HepG2 (cell line): ENCODE data around the gene GSX1. TPM values are rescaled to one million over a fixed set of nuclear protein-coding genes. Genes with fewer than 3 reads are reported as not detected.
"Not testable (repeated sequence)": the region's sequence is repeated elsewhere in the genome, so short reads cannot be mapped to it uniquely, and the experiment has no call there.

ENCODE experiments used
- ATAC-seq: fragments of 200-7000 bp; cut with Tn5 transposase; 3 replicates; pipeline ENCODE4 v1.9.1; 2020; ENCODE audit warnings: mild to moderate bottlenecking, moderate library complexity
- BruUV-seq: library from RNA; stranded (reverse); fragments of 400-500 nt; replicated peaks from 2 replicates; lab custom pipeline; 2021; lab: Mats Ljungman, UMichigan
- CTCF ChIA-PET: fragments of 300-600 bp; formaldehyde crosslinking; extraction: SDS; loops from one replicate; lab custom pipeline; 2021; ENCODE audit warnings: low total read pairs, inconsistent platforms, low intra/inter-chr PET ratio; lab: Yijun Ruan, JAX
- POLR2A ChIA-PET: fragments of 350-600 bp; sonication (Branson Sonifier 250); formaldehyde crosslinking; loops from one replicate; lab custom pipeline; 2020; ENCODE audit warnings: antibody characterized with exemption, inconsistent platforms; lab: Yijun Ruan, JAX
- DNase-seq: peaks from one replicate; pipeline ENCODE4 v3.0.0-alpha.2; 2015; ENCODE audit warnings: low spot score
- FAIRE-seq: peaks from 3 replicates; lab custom pipeline; 2011; peaks lifted over from hg19 to GRCh38; lab: Jason Lieb, UNC
- H2AFZ ChIP-seq: one replicate; pipeline ENCODE4 v1.6.1; 2011; ENCODE audit warnings: low read length, inconsistent platforms
- H3K27ac ChIP-seq: fragments of 300-600 bp; 3 replicates; pipeline ENCODE4 v1.8.0; 2011; ENCODE audit warnings: mixed run types, mild to moderate bottlenecking, mixed read lengths, low read length, inconsistent platforms; ENCODE audit not compliant: insufficient read depth; ENCODE audit errors: extremely low read length
- H3K27me3 ChIP-seq, 2 experiments: fragments of 200-600 bp in 1 of 2; 2 replicates in 1 of 2; 3 replicates in 1 of 2; pipeline versions ENCODE4 v1.6.0 to v1.8.0; 2011; ENCODE audit warnings: low read length in 2 of 2, mild to moderate bottlenecking in 2 of 2, moderate library complexity in 2 of 2, inconsistent platforms in 1 of 2; ENCODE audit not compliant: insufficient read depth in 2 of 2, control insufficient read depth in 1 of 2
- H3K36me3 ChIP-seq, 2 experiments: fragments of 200-600 bp in 1 of 2; replicated peaks in 1 of 2; 2 replicates in 1 of 2; 3 replicates in 1 of 2; pipeline versions ENCODE4 v1.5.1 to v1.8.0; 2011; ENCODE audit warnings: low read length in 2 of 2, inconsistent platforms in 1 of 2; ENCODE audit not compliant: insufficient read depth in 2 of 2, control insufficient read depth in 1 of 2
- H3K4me1 ChIP-seq: 2 replicates; pipeline ENCODE4 v1.5.1; 2012; ENCODE audit warnings: low read length, inconsistent platforms; ENCODE audit not compliant: insufficient read depth
- H3K4me2 ChIP-seq: 2 replicates; pipeline ENCODE4 v1.6.0; 2011; ENCODE audit warnings: low read depth, low read length, inconsistent platforms
- H3K4me3 ChIP-seq, 3 experiments: fragments of 200-600 bp in 1 of 3; sonication (generic), shearing (Covaris generic) in 1 of 3; replicated peaks in 1 of 3; 2 replicates each; pipeline ENCODE4 v1.5.1; 2011 to 2016; ENCODE audit warnings: low read length in 3 of 3, inconsistent platforms in 2 of 3, low read depth in 2 of 3, mild to moderate bottlenecking in 2 of 3, control low read depth in 1 of 3, mixed read lengths in 1 of 3; ENCODE audit not compliant: insufficient read depth in 1 of 3
- H3K79me2 ChIP-seq: one replicate; pipeline ENCODE4 v1.6.1; 2011; ENCODE audit warnings: low read length, inconsistent platforms; ENCODE audit not compliant: insufficient read depth
- H3K9ac ChIP-seq: 2 replicates; pipeline ENCODE4 v1.6.0; 2011; ENCODE audit warnings: mild to moderate bottlenecking, low read depth, low read length, inconsistent platforms; ENCODE audit not compliant: insufficient read depth
- H3K9me3 ChIP-seq: 2 replicates; pipeline ENCODE4 v1.5.1; 2012; ENCODE audit warnings: mild to moderate bottlenecking, low read length
- H4K20me1 ChIP-seq: 2 replicates; pipeline ENCODE4 v1.6.0; 2011; ENCODE audit warnings: inconsistent platforms, mild to moderate bottlenecking, low read length, moderate library complexity; ENCODE audit not compliant: insufficient read depth
- HNRNPL ChIP-seq: fragments of 200-400 bp; formaldehyde crosslinking; IDR thresholded peaks from 2 replicates; pipeline ENCODE4 v1.6.1; 2017; ENCODE audit warnings: mild to moderate bottlenecking, low read depth, low read length
- PLSCR1 ChIP-seq: sonication (generic); formaldehyde crosslinking; IDR thresholded peaks from 2 replicates; pipeline ENCODE4 v1.5.0; 2020; ENCODE audit warnings: missing genetic modification reagents, mild to moderate bottlenecking, borderline replicate concordance
- ZBTB14 ChIP-seq: sonication (generic); formaldehyde crosslinking; IDR thresholded peaks from 2 replicates; pipeline ENCODE4 v1.4.0; 2020; ENCODE audit warnings: missing genetic modification reagents
- ZNF567 ChIP-seq: sonication (generic); formaldehyde crosslinking; IDR thresholded peaks from 2 replicates; pipeline ENCODE4 v1.8.1; 2023; ENCODE audit warnings: mild to moderate bottlenecking, missing genetic modification reagents, borderline replicate concordance
- ZNF598 ChIP-seq: sonication (generic); formaldehyde crosslinking; IDR thresholded peaks from 2 replicates; pipeline ENCODE4 v1.5.1; 2020; ENCODE audit warnings: mild to moderate bottlenecking, missing genetic modification reagents, borderline replicate concordance
- ZNF746 ChIP-seq: sonication (generic); formaldehyde crosslinking; IDR thresholded peaks from 2 replicates; pipeline ENCODE4 v1.8.0; 2022; ENCODE audit warnings: mild to moderate bottlenecking, missing genetic modification reagents
- WGBS: methylation state at CpG from one replicate; pipeline ENCODE4 v1.1.6; 2017; ENCODE audit warnings: low lambda C conversion rate; 5-methylcytosine and 5-hydroxymethylcytosine counted together
- in situ Hi-C: cut with HindIII; loops from 2 replicates; pipeline ENCODE4 v1.10.0; 2017; ENCODE audit warnings: low pct_unique_long_range_greater_than_20kb; ENCODE audit not compliant: extremely low pct_ligation_motif_present
- intact Hi-C: fragments of 100-400 bp; cut with micrococcal nuclease; formaldehyde crosslinking; loops from one replicate; pipeline ENCODE4 v1.10.0; 2022; ENCODE audit not compliant: unreplicated experiment
- polyA plus RNA-seq, 8 experiments: library from polyadenylated mRNA; depleted of rRNA in 3 of 8; stranded (reverse) in 7 of 8; unstranded in 1 of 8; fragments of >200 nt; fragmentation: Illumina TruSeq in 4 of 8; extraction: Trizol in 4 of 8; gene quantifications; 2 replicates each; pipeline versions ENCODE4 v1.2.1 to v1.2.3, GENCODE V29; 2011 to 2016; ENCODE audit warnings: low read depth in 4 of 8, missing spikeins in 1 of 8, mixed read lengths in 1 of 8; ENCODE audit not compliant: insufficient read depth in 1 of 8
- total RNA-seq, 5 experiments: library from RNA; depleted of rRNA; stranded (reverse); fragments of >200 nt; fragmentation: Illumina TruSeq; extraction: Trizol; gene quantifications; 2 replicates each; pipeline ENCODE4 v1.2.3, GENCODE V29; 2016; ENCODE audit warnings: low read depth in 1 of 5

GSX1 gene
- total and polyA plus RNA-seq, 2 of the 13 experiments (the other 11 are each of a cell fraction or from before 2014, with no cell fraction given) = not detected

- Histone ChIP-seq H3K36me3 (no peaks in the 10 kb centered on the region), H3K27ac (no peak overlapping the region), H3K9me3 (no peaks in the 10 kb centered on the region), H2AFZ (no peak overlapping the region), H3K4me3 (no peak overlapping the region), H4K20me1 (no peaks in the 10 kb centered on the region), H3K4me2 (no peak overlapping the region), H3K9ac (no peak overlapping the region), H3K27me3 (peaks cover 0 to 12% of the 10 kb centered on the region in 2 experiments; a peak in 3 of 5 replicates), H3K79me2 (no peaks in the 10 kb centered on the region), H3K4me1 (no peaks in the 10 kb centered on the region)
- BruUV-seq = no TSS peak
- no peak for DNase-seq
- 64% methylated on average over 5 of the region's 5 CpGs for WGBS
- POLR2A ChIA-PET = no interaction called here
- intact Hi-C loops (no loop called here), in situ Hi-C loops (no loop called here)
- ATAC-seq = no peak
- FAIRE-seq = no peak
- CTCF ChIA-PET = no interaction called here
- TF ChIP-seq ZNF567 (CRISPR knock-in tag) = no peak
- TF ChIP-seq HNRNPL = no peak
- TF ChIP-seq ZNF598 (CRISPR knock-in tag) = no peak
- no peak for TF ChIP-seq PLSCR1
- TF ChIP-seq ZBTB14 (CRISPR knock-in tag) = no peak
- TF ChIP-seq ZNF746 (CRISPR knock-in tag) = no peak
Measured at GRCh38 chr13:27745301-27745700, 47.0 kb upstream of the GSX1 start.

GRCh38 chr13:27748143-27748542 is 44.1 kb upstream of the GSX1 start:
- H3K79me2 ChIP-seq, H3K4me3 ChIP-seq, H2AFZ ChIP-seq, intact Hi-C loops, H3K9me3 ChIP-seq, DNase-seq, H3K4me1 ChIP-seq, H3K36me3 ChIP-seq, POLR2A ChIA-PET, H4K20me1 ChIP-seq, FAIRE-seq, H3K4me2 ChIP-seq, CTCF ChIA-PET, ATAC-seq, H3K9ac ChIP-seq, H3K27ac ChIP-seq, BruUV-seq, in situ Hi-C loops: not testable (repeated sequence)
- no CpG with 5 or more reads among the region's 21 CpGs for WGBS
- peaks cover 0 to 12% of the 10 kb centered on the region in 2 experiments; a peak in 3 of 5 replicates for H3K27me3 ChIP-seq
